K562 (cell line): ENCODE results near the gene ADARB2. TPM values are rescaled to one million over a fixed set of nuclear protein-coding genes. Genes with fewer than 3 reads are reported as not detected.

Experiments used
- EZH2 ChIP-seq: IDR thresholded peaks from 2 replicates; pipeline ENCODE4 v1.6.1; 2012; ENCODE audit warnings: low read depth, mild to moderate bottlenecking, inconsistent platforms, low read length, borderline replicate concordance
- KDM4B ChIP-seq, 2 experiments: fragments of 450-650 bp in 1 of 2; sonication (generic) in 1 of 2; IDR thresholded peaks; 2 replicates each; pipeline ENCODE4 v1.6.1; 2016 to 2017; ENCODE audit warnings: borderline replicate concordance in 2 of 2, antibody characterized with exemption in 1 of 2, low read depth in 1 of 2, mild to moderate bottlenecking in 1 of 2
- MEF2A ChIP-seq: IDR thresholded peaks from 2 replicates; pipeline ENCODE4 v1.6.1; 2011; ENCODE audit warnings: low read depth, mild to moderate bottlenecking, low read length, moderate library complexity; ENCODE audit not compliant: control insufficient read depth
- PURB ChIP-seq: sonication (generic); formaldehyde crosslinking; IDR thresholded peaks from 2 replicates; pipeline ENCODE4 v1.9.0; 2021; ENCODE audit warnings: low read depth, mild to moderate bottlenecking, missing genetic modification reagents
- SETDB1 ChIP-seq: IDR thresholded peaks from one replicate; pipeline ENCODE4 v1.6.1; 2012; ENCODE audit warnings: low read length, control low read depth, inconsistent platforms
- ZBTB40 ChIP-seq, 2 experiments: fragments of 450-650 bp in 1 of 2; sonication (generic) in 1 of 2; formaldehyde crosslinking in 1 of 2; IDR thresholded peaks; 2 replicates each; pipeline versions ENCODE4 v1.7.1 to v1.9.0; 2016 to 2022; ENCODE audit warnings: inconsistent platforms in 1 of 2, mild to moderate bottlenecking in 1 of 2, missing genetic modification reagents in 1 of 2
- ZNF354B ChIP-seq: fragments of 250-450 bp; sonication (Bioruptor Pico); IDR thresholded peaks from 2 replicates; pipeline ENCODE4 v1.4.0; 2020
- polyA plus RNA-seq, 8 experiments: library from polyadenylated mRNA; depleted of rRNA in 4 of 8; stranded (reverse) in 5 of 8; unstranded in 3 of 8; fragments of >200 nt; fragmentation: Nextera tagmentation in 2 of 8; fragmentation: Illumina TruSeq in 1 of 8; extraction: Ambion mirVana in 2 of 8; extraction: Trizol in 1 of 8; gene quantifications; 2 replicates each; pipeline versions ENCODE4 v1.2.1 to v1.2.3, GENCODE V29; 2011 to 2014; ENCODE audit warnings: inconsistent platforms in 1 of 8, missing spikeins in 1 of 8
- total RNA-seq, 7 experiments: library from RNA; depleted of rRNA in 6 of 7; stranded (reverse); fragments of >200 nt in 6 of 7; fragmentation: Illumina TruSeq in 2 of 7; extraction: Trizol in 2 of 7; gene quantifications; 2 replicates each; pipeline versions ENCODE4 v1.2.1 to v1.2.3, GENCODE V29; 2011 to 2021; ENCODE audit warnings: low replicate concordance in 1 of 7
- TF ChIP-seq, protein P1 (sequence below): fragments of 250-450 bp; sonication (Bioruptor Pico); IDR thresholded peaks from 2 replicates; pipeline ENCODE4 v1.8.0; 2021; ENCODE audit warnings: mild to moderate bottlenecking, moderate library complexity

ADARB2 gene
- total and polyA plus RNA-seq, 9 of the 15 experiments (the other 6 are each of a cell fraction or from before 2014, with no cell fraction given) = not detected

DNA sequence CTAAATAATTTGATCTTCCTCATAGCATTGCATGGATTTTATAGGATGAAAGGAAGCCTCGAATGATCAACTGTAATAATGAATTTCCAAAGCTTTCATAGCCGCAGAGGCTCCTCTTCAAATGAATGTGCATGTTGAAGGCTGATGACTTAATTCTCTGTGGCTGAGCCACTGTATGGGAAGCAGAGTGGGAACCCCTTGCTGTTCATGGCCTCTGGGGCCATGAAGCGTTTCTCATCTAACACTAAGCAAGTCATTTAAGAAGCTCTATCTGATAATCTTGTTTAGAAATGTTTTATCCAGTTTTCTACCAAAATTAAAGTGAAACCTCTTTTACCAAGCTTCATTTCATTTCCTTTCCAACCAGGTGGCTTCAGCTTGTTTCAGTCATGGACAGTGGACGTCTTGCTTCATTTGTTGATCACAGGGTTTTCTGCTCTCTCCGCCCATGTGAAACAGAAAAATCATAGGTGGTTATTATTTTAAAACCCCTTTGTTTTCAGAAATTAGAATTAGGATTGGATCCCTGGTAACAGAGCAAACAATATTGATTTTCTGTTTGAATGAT is 10.3 kb upstream of the ADARB2 start (continued):
- TF ChIP-seq ZBTB40 (IDR thresholded peaks at IDR 0.05) (no peak), ZBTB40 (CRISPR knock-in tag; IDR thresholded peaks at IDR 0.05) (no peak), SETDB1 (no peak), MEF2A (no peak), KDM4B (IDR thresholded peaks at IDR 0.05; ENCODE audit: borderline replicate concordance in 2 of 2, low read depth in 1 of 2) (no peak), PURB (CRISPR knock-in tag) (no peak), EZH2 (no peak), ZNF354B (CRISPR knock-in tag) (no peak)
- TF ChIP-seq, protein P1, sequence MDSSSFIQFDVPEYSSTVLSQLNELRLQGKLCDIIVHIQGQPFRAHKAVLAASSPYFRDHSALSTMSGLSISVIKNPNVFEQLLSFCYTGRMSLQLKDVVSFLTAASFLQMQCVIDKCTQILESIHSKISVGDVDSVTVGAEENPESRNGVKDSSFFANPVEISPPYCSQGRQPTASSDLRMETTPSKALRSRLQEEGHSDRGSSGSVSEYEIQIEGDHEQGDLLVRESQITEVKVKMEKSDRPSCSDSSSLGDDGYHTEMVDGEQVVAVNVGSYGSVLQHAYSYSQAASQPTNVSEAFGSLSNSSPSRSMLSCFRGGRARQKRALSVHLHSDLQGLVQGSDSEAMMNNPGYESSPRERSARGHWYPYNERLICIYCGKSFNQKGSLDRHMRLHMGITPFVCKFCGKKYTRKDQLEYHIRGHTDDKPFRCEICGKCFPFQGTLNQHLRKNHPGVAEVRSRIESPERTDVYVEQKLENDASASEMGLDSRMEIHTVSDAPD (CRISPR knock-in tag) = no peak
